Activated naive CD4-positive, alpha-beta T cell treated with anti-CD3 and anti-CD28 coated beads, Interleukin-2, amount 10 ng/mL, durations not matched to agents 7 days and 5 days (primary cell): Measurements from ENCODE around the gene ALOX15B.

ENCODE experiments used
- CTCF ChIA-PET: fragments of 350-600 bp; sonication (Branson Sonifier 250); formaldehyde crosslinking; loops from one replicate; lab custom pipeline; 2021; ENCODE audit warnings: antibody characterized with exemption; lab: Charles Lee
- DNase-seq: peaks from one replicate; pipeline ENCODE4 v3.0.0-alpha.2; 2020
- H3K27ac Mint-ChIP-seq: one replicate; pipeline ENCODE4 v1.8.0; 2021; ENCODE audit warnings: mild to moderate bottlenecking, moderate library complexity, mixed read lengths
- H3K27me3 Mint-ChIP-seq: one replicate; pipeline ENCODE4 v1.8.0; 2021; ENCODE audit warnings: mild to moderate bottlenecking, mixed read lengths
- H3K36me3 Mint-ChIP-seq: one replicate; pipeline ENCODE4 v1.8.0; 2021; ENCODE audit warnings: mixed read lengths
- H3K4me1 Mint-ChIP-seq: one replicate; pipeline ENCODE4 v1.8.0; 2021; ENCODE audit warnings: mixed read lengths
- H3K4me3 Mint-ChIP-seq: one replicate; pipeline ENCODE4 v1.8.0; 2021; ENCODE audit warnings: mild to moderate bottlenecking, moderate library complexity, mixed read lengths
- H3K9me3 Mint-ChIP-seq: one replicate; pipeline ENCODE4 v1.8.0; 2021; ENCODE audit warnings: mixed read lengths

ALOX15B gene

GRCh38 chr17:8041249-8041928, 2.5 kb downstream of the ALOX15B start:
- Mint-ChIP-seq H3K9me3 (no peaks in the 10 kb centered on the region), H3K27me3 (peaks cover 59% of the 10 kb centered on the region), H3K4me3 (no peak overlapping the region), H3K36me3 (no peaks in the 10 kb centered on the region), H3K27ac (no peak overlapping the region), H3K4me1 (no peaks in the 10 kb centered on the region)
- peak; percentile 67 for DNase-seq
- CTCF ChIA-PET, result interaction anchor here (0.7 to 2.8 kb wide), 32 partner anchors 9 to 298 kb away, joined by 3 to 29 read pairs (median 4); no protein-coding TSS in a partner anchor

DNA sequence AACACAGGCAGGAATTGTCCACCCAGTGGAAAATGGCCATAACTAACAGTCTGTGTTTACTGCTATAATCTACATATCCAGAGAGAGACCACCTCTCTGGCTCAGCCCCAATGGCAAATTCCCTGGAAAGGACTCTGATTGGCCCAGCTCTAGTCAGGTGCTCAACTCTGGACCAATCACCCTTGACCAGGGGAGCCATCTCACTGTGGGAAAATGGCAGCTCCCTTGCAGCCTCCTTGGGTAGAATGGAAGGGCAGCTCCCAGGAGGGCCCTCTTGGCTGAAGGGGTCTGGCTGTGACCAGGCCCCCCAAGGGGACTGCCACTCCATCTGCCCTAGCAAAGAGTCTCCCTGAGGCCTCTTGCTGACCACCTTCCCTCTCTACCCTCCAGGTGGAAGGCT, 3.1 kb downstream of the ALOX15B start:
- Mint-ChIP-seq H3K9me3 (no peaks in the 10 kb centered on the region), H3K27me3 (peaks cover 64% of the 10 kb centered on the region), H3K27ac (no peak overlapping the region), H3K4me1 (no peaks in the 10 kb centered on the region), H3K4me3 (no peak overlapping the region), H3K36me3 (no peaks in the 10 kb centered on the region)
- CTCF ChIA-PET, result interaction anchor here (0.7 to 2.8 kb wide), 26 partner anchors 9 to 299 kb away, joined by 3 to 29 read pairs (median 4); no protein-coding TSS in a partner anchor
- DNase-seq, result no peak

- Mint-ChIP-seq H3K9me3 (no peaks in the 10 kb centered on the region), H3K36me3 (no peaks in the 10 kb centered on the region), H3K4me3 (no peak overlapping the region), H3K27me3 (peaks cover 40% of the 10 kb centered on the region), H3K4me1 (no peaks in the 10 kb centered on the region), H3K27ac (no peak overlapping the region)
- no peak for DNase-seq
- CTCF ChIA-PET, result interaction anchor here (1.2 kb wide), 1 partner anchor 11 kb away, joined by 3 read pairs; no protein-coding TSS in a partner anchor
Measured at GRCh38 chr17:8044819-8045810, 6.3 kb downstream of the ALOX15B start.

GRCh38 chr17:8046306-8046928, 7.6 kb downstream of the ALOX15B start:
- H3K27ac Mint-ChIP-seq, result no peak overlapping the region
- H3K9me3 Mint-ChIP-seq, result no peaks in the 10 kb centered on the region
- peaks cover 31% of the 10 kb centered on the region for H3K27me3 Mint-ChIP-seq
- DNase-seq, result no peak
- H3K36me3 Mint-ChIP-seq, result no peaks in the 10 kb centered on the region
- H3K4me3 Mint-ChIP-seq, result no peak overlapping the region
- CTCF ChIA-PET, result interaction anchor here (0.5 to 1.4 kb wide), 5 partner anchors 10 to 182 kb away, joined by 3 to 4 read pairs (median 3); no protein-coding TSS in a partner anchor
- no peaks in the 10 kb centered on the region for H3K4me1 Mint-ChIP-seq

DNA sequence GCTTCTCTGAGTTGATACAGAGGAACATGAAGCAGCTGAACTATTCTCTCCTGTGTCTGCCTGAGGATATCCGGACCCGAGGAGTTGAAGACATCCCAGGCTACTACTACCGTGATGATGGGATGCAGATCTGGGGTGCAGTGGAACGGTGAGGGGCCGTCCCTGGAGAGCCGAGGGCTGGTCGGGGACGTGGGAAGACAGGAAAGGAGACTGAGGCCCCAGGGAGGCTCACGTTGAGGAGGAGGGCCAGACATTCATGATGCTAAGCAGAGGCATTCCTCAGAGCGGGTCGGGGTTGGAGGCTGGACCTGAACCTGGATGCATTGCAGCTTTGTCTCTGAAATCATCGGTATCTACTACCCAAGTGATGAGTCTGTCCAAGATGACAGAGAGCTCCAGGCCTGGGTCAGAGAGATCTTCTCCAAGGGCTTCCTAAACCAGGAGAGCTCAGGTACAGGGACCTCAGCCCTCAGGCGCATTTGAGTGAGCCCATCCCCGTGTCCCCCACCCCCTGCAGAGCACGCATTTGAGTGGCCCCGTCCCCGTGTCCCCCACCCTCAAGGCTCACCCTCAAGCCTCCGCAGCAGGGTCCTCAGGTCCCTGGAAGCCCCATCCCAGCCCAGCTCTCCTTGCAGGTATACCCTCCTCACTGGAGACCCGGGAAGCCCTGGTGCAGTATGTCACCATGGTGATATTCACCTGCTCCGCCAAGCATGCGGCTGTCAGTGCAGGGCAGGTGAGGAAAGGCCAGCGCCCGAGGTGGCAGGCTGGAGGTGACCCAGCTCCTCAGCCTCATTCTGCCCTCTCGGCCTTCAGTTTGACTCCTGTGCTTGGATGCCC, 8.3 kb downstream of the ALOX15B start:
- Mint-ChIP-seq H3K9me3 (no peaks in the 10 kb centered on the region), H3K27me3 (peaks cover 30% of the 10 kb centered on the region), H3K4me1 (no peaks in the 10 kb centered on the region), H3K4me3 (no peak overlapping the region), H3K36me3 (no peaks in the 10 kb centered on the region), H3K27ac (no peak overlapping the region)
- CTCF ChIA-PET, result interaction anchor here (0.6 to 1.5 kb wide), 5 partner anchors 9 to 63 kb away, joined by 3 to 4 read pairs (median 3); no protein-coding TSS in a partner anchor
- DNase-seq, result no peak

DNA sequence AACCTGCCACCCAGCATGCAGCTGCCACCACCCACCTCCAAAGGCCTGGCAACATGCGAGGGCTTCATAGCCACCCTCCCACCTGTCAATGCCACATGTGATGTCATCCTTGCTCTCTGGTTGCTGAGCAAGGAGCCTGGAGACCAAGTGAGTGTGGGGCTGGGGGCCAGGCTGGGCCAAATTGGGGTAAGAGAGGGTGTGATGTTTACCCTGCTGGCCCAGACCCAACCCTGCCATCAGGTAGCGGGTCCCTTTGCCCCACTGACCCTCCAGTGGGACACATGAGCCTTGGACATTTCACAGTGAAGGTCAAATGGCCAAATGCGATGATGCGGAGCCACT, 8.9 kb downstream of the ALOX15B start:
- CTCF ChIA-PET, result interaction anchor here (1.4 to 1.5 kb wide), 2 partner anchors 10 to 12 kb away, joined by 3 to 4 read pairs; no protein-coding TSS in a partner anchor
- H3K27me3 Mint-ChIP-seq, result peaks cover 30% of the 10 kb centered on the region
- no peak overlapping the region for H3K4me3 Mint-ChIP-seq

GRCh38 chr17:8048236-8048635, 9.4 kb downstream of the ALOX15B start:
- no peaks in the 10 kb centered on the region for H3K36me3 Mint-ChIP-seq
- CTCF ChIA-PET, result interaction anchor here (1.4 to 1.5 kb wide), 2 partner anchors 9 to 11 kb away, joined by 3 to 4 read pairs; no protein-coding TSS in a partner anchor
- no peaks in the 10 kb centered on the region for H3K9me3 Mint-ChIP-seq
- H3K27ac Mint-ChIP-seq, result no peak overlapping the region
- H3K4me3 Mint-ChIP-seq, result no peak overlapping the region
- no peaks in the 10 kb centered on the region for H3K4me1 Mint-ChIP-seq
- DNase-seq, result no peak
- H3K27me3 Mint-ChIP-seq, result peaks cover 30% of the 10 kb centered on the region

More for the DNA sequence above, 8.9 kb downstream of the ALOX15B start:
- Mint-ChIP-seq H3K4me1 (no peaks in the 10 kb centered on the region), H3K27ac (no peak overlapping the region), H3K36me3 (no peaks in the 10 kb centered on the region), H3K9me3 (no peaks in the 10 kb centered on the region)
- no peak for DNase-seq

- Mint-ChIP-seq H3K27ac (no peak overlapping the region), H3K27me3 (peaks cover 30% of the 10 kb centered on the region), H3K9me3 (no peaks in the 10 kb centered on the region), H3K4me3 (no peak overlapping the region), H3K4me1 (no peaks in the 10 kb centered on the region), H3K36me3 (no peaks in the 10 kb centered on the region)
- CTCF ChIA-PET, result no interaction called here
- DNase-seq, result no peak
Measured at GRCh38 chr17:8048736-8049135, 9.9 kb downstream of the ALOX15B start.

DNA sequence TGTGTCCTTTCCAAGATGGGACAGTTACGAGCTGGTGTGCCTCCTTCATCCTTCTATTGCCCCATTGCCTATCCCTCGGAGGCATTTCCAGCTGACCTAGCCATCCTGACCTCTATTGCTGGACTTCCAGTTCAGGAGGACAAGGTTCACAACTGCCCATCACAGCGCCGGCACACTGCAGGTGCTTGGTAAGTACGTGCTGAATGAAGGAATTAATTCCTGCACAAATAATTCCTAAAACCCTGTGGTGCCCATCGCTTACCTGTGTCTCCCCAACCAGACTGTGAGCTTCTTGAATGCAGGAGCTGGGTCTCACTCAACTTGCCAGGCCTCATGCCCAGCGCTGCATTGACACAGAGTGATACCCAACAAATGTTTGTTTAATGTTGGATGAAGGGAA, 13.0 kb downstream of the ALOX15B start:
- Mint-ChIP-seq H3K36me3 (no peaks in the 10 kb centered on the region), H3K27me3 (peaks cover 35% of the 10 kb centered on the region), H3K4me1 (peaks cover 11% of the 10 kb centered on the region), H3K9me3 (no peaks in the 10 kb centered on the region), H3K4me3 (no peak overlapping the region), H3K27ac (no peak overlapping the region)
- peak; percentile 1 for DNase-seq
- CTCF ChIA-PET, result interaction anchor here (0.8 to 1.0 kb wide), 2 partner anchors 9 to 10 kb away, joined by 3 to 4 read pairs; no protein-coding TSS in a partner anchor

DNA sequence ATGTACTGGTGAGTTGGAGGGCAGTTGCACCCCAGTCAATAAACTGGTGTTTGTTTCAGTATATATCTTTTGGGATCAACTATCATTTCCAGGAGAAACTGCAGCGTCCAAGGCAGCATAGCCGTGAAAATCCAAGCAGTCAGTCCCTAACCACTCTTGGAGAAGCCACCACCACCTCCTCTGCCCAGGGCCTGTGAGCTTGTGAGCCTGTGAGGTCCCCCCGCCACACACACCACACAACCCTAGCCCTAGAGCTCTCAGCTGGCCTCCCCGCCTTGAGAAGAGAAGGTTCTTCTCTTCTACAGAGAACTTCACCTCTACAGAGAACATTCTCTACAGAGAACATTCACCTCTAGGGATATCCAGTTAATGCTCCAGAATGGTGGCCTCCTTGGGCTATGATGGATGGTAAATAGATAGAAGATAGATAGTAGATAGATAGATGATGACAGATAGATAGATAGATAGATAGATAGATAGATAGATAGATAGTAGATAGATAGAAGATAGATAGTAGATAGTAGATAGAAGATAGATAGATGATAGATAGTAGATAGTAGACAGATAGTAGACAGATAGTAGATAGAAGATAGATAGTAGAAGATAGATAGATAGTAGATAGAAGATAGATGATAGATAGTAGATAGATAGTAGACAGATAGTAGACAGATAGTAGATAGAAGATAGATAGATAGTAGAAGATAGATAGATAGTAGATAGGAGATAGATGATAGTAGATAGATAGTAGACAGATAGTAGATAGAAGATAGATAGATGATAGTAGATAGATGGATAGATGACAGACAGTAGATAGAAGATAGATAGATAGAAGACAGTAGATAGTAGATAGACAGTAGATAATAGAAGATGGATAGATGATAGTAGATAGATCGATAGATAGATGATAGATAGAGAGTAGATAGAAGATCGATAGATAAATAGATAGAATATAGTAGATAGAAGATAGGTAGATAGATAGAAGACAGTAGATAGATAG, 13.7 kb downstream of the ALOX15B start:
- Mint-ChIP-seq H3K4me3 (no peak overlapping the region), H3K4me1 (peaks cover 12% of the 10 kb centered on the region), H3K36me3 (no peaks in the 10 kb centered on the region), H3K27me3 (peaks cover 37% of the 10 kb centered on the region), H3K27ac (no peak overlapping the region), H3K9me3 (no peaks in the 10 kb centered on the region)
- CTCF ChIA-PET, result interaction anchor here (0.8 to 1.0 kb wide), 2 partner anchors 8 to 11 kb away, joined by 3 to 4 read pairs; no protein-coding TSS in a partner anchor
- peak; percentile 2 for DNase-seq

GRCh38 chr17:8053600-8053999, 14.7 kb downstream of the ALOX15B start:
- peaks cover 45% of the 10 kb centered on the region for H3K27me3 Mint-ChIP-seq
- H3K36me3 Mint-ChIP-seq, result no peaks in the 10 kb centered on the region
- H3K9me3 Mint-ChIP-seq, result no peaks in the 10 kb centered on the region
- peak; percentile 14 for DNase-seq
- no peak overlapping the region for H3K4me3 Mint-ChIP-seq
- H3K27ac Mint-ChIP-seq, result no peak overlapping the region
- CTCF ChIA-PET, result interaction anchor here (0.6 kb wide), 1 partner anchor 20 kb away, joined by 4 read pairs; no protein-coding TSS in a partner anchor
- H3K4me1 Mint-ChIP-seq, result peaks cover 12% of the 10 kb centered on the region

DNA sequence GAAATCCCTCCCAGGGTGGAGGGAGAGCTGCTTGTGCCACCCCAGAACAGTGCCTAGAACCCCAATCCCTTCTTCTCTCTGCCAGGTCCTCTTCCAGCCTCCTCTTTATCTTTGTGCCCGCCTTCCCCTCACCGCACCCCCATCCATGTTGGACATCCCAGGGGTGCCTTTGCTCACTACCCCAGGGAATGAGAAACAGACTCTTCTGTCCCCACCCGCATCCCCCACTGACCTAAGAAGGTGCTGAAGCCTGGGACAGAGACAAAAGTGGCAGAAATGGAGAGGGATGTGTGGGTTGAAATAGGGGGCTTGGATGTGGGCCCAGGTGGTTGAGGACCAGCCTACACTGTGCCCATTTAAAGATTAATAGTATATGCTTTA, 17.0 kb downstream of the ALOX15B start:
- H3K4me3 Mint-ChIP-seq, result no peak overlapping the region
- H3K36me3 Mint-ChIP-seq, result no peaks in the 10 kb centered on the region
- peaks cover 60% of the 10 kb centered on the region for H3K27me3 Mint-ChIP-seq
- H3K4me1 Mint-ChIP-seq, result peaks cover 15% of the 10 kb centered on the region
- DNase-seq, result no peak
- H3K9me3 Mint-ChIP-seq, result no peaks in the 10 kb centered on the region
- CTCF ChIA-PET, result interaction anchor here (0.6 to 8.4 kb wide), 15 partner anchors 9 to 143 kb away, joined by 3 to 134 read pairs (median 3); partner anchors contain the start of gene RNF227
- no peak overlapping the region for H3K27ac Mint-ChIP-seq
